ENCODE measurements around the gene LCN10.
"Not testable (repeated sequence)": the region's sequence is repeated elsewhere in the genome, so short reads cannot be mapped to it uniquely, and the experiment has no call there.

Gene LCN10

DNA sequence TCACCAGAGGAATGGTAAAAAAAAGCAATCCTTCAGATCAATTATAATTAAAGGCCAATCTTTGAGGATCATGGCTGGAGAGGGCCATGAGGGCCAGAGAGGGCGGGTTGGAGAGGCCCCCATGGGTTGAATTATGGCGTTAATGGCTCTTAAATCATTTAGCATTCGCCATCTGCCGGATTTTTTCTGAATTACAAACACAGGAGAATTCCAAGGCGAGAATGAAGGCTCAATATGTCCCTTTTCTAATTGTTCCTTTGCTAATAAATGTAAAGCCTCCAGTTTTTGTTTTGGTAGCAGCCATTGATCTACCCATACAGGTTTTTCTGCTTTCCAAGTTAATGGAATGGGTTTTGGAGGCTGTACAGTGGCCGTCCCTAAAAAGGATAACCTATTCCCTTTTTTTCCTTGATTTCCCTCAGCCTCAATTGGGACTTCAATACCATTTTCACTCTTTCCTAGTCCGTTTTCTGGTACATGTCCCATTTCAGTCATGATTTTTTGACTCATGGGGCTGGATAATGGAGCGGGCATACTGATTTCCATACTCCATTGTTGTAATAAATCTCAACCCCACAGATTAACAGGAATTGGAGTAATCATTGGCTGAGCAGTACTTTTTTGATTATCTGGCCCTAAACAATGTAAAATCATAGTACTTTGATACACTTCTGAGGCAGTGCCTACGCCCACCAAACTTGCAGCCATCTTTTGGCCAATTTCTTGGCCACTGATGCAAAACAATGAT is 41.7 kb upstream of the LCN10 start:
- Histone ChIP-seq H3K4me3 (ENCODE audit: low read depth, low read length) (no peak overlapping the region), H3K27me3 (ENCODE audit: control insufficient read depth, insufficient read depth, low read length) (no peaks in the 10 kb centered on the region), H3K9ac (ENCODE audit: low read depth, low read length) (no peak overlapping the region), H3K36me3 (ENCODE audit: control insufficient read depth, insufficient read depth, low read length) (no peaks in the 10 kb centered on the region), H3K9me3 (ENCODE audit: control insufficient read depth, insufficient read depth, low read length) (no peaks in the 10 kb centered on the region), H3K4me1 (ENCODE audit: control insufficient read depth, insufficient read depth, low read length) (no peaks in the 10 kb centered on the region)

DNA sequence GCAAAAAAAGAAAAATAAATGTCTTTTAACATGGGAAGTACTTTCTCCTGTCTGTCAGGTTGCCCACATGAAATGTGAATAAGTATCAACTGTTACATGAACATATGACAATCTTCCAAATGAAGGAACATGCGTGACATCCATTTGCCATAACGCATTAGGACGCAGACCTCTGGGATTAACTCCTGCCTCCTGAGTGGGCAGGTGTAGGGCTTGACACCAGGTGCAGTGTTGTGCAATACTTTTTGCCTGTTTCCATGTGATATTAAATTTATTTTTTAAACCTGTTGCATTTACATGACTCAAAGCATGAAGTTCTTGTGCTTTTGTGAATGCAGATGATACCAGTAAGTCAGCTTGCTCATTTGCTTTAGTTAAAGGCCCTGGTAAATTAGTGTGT is 39.7 kb upstream of the LCN10 start:
- H3K36me3 ChIP-seq (ENCODE audit: control insufficient read depth, insufficient read depth, low read length) = no peaks in the 10 kb centered on the region
- H3K9ac ChIP-seq (ENCODE audit: low read depth, low read length) = no peak overlapping the region
- peaks cover 10% of the 10 kb centered on the region for H3K27me3 ChIP-seq (ENCODE audit: control insufficient read depth, insufficient read depth, low read length)
- no peak overlapping the region for H3K4me3 ChIP-seq (ENCODE audit: low read depth, low read length)
- H3K9me3 ChIP-seq (ENCODE audit: control insufficient read depth, insufficient read depth, low read length) = no peaks in the 10 kb centered on the region
- no peaks in the 10 kb centered on the region for H3K4me1 ChIP-seq (ENCODE audit: control insufficient read depth, insufficient read depth, low read length)

DNA sequence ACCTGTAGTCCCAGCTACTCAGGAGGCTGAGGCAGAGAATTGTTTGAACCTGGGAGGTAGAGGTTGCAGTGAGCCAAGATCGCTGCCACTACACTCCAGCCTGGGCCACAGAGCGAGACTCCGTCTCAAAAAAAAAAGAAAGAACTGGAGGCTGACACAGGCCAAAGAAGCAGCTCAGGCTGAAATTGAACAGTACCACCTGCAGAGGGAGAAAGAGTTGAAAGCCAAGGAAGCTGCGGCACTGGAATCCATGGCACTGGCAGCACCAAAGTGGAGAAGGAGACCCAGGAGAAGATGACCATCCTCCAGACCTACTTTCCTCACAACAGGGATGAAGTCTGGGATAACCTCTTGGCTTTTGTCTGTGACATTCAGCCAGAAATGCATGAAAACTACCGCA is 37.1 kb upstream of the LCN10 start:
- no peak overlapping the region for H3K4me3 ChIP-seq (ENCODE audit: low read depth, low read length)
- no peak overlapping the region for H3K9ac ChIP-seq (ENCODE audit: low read depth, low read length)
- no peaks in the 10 kb centered on the region for H3K9me3 ChIP-seq (ENCODE audit: control insufficient read depth, insufficient read depth, low read length)
- no peaks in the 10 kb centered on the region for H3K4me1 ChIP-seq (ENCODE audit: control insufficient read depth, insufficient read depth, low read length)
- no peaks in the 10 kb centered on the region for H3K36me3 ChIP-seq (ENCODE audit: control insufficient read depth, insufficient read depth, low read length)
- H3K27me3 ChIP-seq (ENCODE audit: control insufficient read depth, insufficient read depth, low read length) = peaks cover 17% of the 10 kb centered on the region

DNA sequence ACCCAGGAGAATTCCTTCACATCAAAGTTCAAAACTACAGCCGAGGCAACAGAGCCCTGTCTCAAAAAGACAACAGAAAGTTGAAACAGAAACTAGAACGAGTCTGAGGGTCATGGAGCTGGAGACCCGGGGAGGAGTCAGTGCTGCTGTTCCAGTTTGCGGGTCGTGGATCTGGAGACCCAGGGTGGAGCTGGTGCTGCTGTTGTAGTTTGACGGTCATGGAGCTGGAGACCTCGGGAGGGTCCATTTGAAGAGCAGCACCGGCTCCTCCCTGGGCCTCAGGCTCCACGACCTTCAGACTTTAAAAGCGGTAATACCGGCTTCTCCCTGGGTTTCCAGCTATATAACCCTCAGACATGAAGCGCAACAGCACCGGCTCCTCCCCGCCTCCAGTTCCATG is 34.6 kb upstream of the LCN10 start:
- Histone ChIP-seq H3K9me3 (ENCODE audit: control insufficient read depth, insufficient read depth, low read length) (peaks cover 6% of the 10 kb centered on the region), H3K36me3 (ENCODE audit: control insufficient read depth, insufficient read depth, low read length) (no peaks in the 10 kb centered on the region), H3K4me3 (ENCODE audit: low read depth, low read length) (no peak overlapping the region), H3K4me1 (ENCODE audit: control insufficient read depth, insufficient read depth, low read length) (no peaks in the 10 kb centered on the region), H3K27me3 (ENCODE audit: control insufficient read depth, insufficient read depth, low read length) (peaks cover 17% of the 10 kb centered on the region), H3K9ac (ENCODE audit: low read depth, low read length) (no peak overlapping the region)

DNA sequence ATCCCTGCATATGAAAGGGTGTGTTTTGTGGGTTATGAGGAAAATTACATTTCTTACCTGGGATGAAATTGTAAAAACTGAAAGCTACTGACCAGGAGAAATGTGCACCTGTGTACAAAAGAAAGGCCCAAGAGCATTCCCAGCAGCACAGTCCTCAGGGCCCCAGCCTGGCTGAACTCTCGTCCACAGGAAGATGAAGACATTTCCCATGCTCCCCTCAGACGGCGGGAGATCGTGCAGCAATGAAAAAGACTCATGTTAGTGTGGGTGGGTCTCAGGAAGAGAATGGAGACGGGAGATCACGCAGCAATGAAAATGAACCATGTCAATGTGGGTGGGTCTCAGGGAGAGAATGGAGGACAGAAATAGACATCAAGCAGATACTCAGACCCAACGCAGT is 34.2 kb upstream of the LCN10 start:
- H3K27me3 ChIP-seq (ENCODE audit: control insufficient read depth, insufficient read depth, low read length) = peaks cover 17% of the 10 kb centered on the region
- no peak overlapping the region for H3K4me3 ChIP-seq (ENCODE audit: low read depth, low read length)
- no peaks in the 10 kb centered on the region for H3K36me3 ChIP-seq (ENCODE audit: control insufficient read depth, insufficient read depth, low read length)
- H3K9ac ChIP-seq (ENCODE audit: low read depth, low read length) = no peak overlapping the region
- no peaks in the 10 kb centered on the region for H3K4me1 ChIP-seq (ENCODE audit: control insufficient read depth, insufficient read depth, low read length)
- peaks cover 6% of the 10 kb centered on the region for H3K9me3 ChIP-seq (ENCODE audit: control insufficient read depth, insufficient read depth, low read length)

DNA sequence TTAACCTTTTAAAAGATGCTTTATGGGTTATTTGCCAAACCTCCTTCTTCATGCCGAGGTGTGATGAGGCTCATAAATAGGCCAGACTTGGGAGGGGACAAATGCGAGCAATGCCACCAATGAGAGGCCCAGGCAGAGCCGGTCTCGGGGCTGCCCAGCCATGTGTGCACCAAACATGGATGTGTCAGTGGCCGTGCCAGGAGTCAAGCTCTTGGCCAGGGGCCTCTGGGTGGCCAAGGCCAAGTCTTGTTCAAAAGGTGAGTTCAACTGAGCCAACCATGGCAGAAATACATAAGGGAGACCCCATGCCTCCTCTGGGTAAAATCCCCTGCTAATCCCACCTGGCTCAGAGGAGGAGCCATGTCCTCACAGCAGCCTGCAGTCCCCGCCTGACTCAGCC is 32.5 kb upstream of the LCN10 start:
- Histone ChIP-seq H3K9ac (ENCODE audit: low read depth, low read length) (no peak overlapping the region), H3K4me3 (ENCODE audit: low read depth, low read length) (no peak overlapping the region), H3K27me3 (ENCODE audit: control insufficient read depth, insufficient read depth, low read length) (peaks cover 17% of the 10 kb centered on the region), H3K9me3 (ENCODE audit: control insufficient read depth, insufficient read depth, low read length) (peaks cover 6% of the 10 kb centered on the region), H3K36me3 (ENCODE audit: control insufficient read depth, insufficient read depth, low read length) (no peaks in the 10 kb centered on the region), H3K4me1 (ENCODE audit: control insufficient read depth, insufficient read depth, low read length) (no peaks in the 10 kb centered on the region)

DNA sequence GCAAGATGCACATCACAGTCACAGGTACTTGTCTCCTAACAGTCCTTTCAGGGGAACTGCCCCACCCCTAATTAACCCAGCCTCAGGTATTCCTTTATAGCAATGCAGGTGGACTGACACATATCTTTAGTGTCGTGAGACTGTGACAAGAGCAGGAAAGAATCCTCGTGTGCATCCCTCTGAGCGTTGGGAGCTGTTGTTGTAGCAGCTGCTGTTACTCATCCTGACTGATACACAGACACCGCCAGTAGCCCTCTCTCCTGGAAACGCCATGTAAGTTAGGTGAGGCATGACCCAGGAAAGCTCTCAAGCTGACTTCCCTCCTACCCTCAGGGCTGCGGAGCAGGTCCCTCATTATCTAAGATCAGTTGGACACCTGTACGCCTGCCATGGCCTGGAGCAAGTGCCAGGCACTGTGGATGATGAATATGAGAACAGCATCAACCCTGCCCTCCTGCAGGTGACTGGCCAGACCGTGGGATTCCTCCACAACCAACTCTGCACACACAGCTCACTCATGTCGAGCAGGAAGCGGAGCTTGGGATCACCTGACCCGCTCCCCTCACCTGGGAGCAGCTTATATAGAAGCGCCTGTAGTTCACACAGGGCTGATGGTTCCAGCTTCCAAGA is 31.8 kb upstream of the LCN10 start:
- no peak overlapping the region for H3K9ac ChIP-seq (ENCODE audit: low read depth, low read length)
- peaks cover 17% of the 10 kb centered on the region for H3K27me3 ChIP-seq (ENCODE audit: control insufficient read depth, insufficient read depth, low read length)
- H3K4me1 ChIP-seq (ENCODE audit: control insufficient read depth, insufficient read depth, low read length) = no peaks in the 10 kb centered on the region
- H3K9me3 ChIP-seq (ENCODE audit: control insufficient read depth, insufficient read depth, low read length) = peaks cover 6% of the 10 kb centered on the region
- no peak overlapping the region for H3K4me3 ChIP-seq (ENCODE audit: low read depth, low read length)
- H3K36me3 ChIP-seq (ENCODE audit: control insufficient read depth, insufficient read depth, low read length) = no peaks in the 10 kb centered on the region

DNA sequence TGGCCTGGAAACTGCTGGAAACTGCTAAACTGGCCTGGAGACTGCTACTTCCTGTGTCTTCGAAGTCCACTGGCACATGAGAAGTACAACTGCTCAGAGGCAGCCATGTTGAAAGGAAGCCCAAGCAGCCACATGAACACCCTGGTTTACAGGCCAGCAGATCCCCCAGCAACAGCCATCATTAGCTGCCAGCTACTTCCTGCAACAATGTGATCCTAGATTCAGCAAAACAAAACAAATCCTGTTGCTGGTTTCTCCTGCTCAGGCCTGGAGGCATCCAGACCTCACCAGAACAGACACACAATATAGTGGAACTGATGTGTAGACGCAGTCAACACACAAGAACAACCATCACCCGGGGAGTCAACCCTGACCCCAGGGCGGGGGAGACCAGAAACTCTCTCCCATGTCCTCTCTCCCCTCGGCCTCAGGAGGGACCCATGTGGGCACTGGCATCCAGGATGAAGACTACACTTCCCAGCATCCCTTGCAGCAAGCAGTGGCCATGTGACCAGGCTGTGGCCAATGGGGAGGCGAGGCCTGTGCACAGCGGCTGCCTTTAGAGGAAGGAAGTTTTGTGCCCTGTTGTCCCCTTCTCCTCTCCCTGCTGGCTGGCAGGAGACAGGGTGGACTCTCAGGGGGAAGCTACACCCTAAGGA is 30.8 kb upstream of the LCN10 start:
- Histone ChIP-seq H3K4me3 (ENCODE audit: low read depth, low read length) (no peak overlapping the region), H3K27me3 (ENCODE audit: control insufficient read depth, insufficient read depth, low read length) (peaks cover 13% of the 10 kb centered on the region), H3K9ac (ENCODE audit: low read depth, low read length) (no peak overlapping the region), H3K36me3 (ENCODE audit: control insufficient read depth, insufficient read depth, low read length) (no peaks in the 10 kb centered on the region), H3K4me1 (ENCODE audit: control insufficient read depth, insufficient read depth, low read length) (no peaks in the 10 kb centered on the region), H3K9me3 (ENCODE audit: control insufficient read depth, insufficient read depth, low read length) (peaks cover 6% of the 10 kb centered on the region)

DNA sequence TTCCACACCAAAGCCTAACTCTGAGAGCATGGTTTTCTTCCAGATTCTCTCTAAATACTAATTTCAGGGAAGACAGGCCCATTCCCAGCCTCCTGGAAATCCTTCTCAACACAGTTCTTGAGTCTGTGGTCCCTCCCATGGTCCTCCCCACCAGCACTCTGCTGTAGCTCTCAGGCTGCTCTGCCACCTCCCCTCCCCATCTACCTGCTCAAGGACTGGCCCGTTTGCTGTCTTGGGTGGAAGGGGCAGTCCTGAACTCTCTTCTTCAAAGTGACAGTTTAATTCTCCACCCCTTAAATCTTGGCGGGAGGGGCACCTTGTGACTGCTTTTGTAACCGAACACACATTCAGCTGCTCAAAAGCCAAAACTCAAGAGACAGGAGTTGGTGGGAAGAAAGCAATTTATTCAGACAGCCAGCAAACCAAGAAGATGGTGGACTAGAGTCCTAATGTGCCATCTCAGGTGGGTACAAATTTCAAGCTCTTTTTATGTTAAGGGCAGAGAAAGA is 29.2 kb upstream of the LCN10 start:
- peaks cover 6% of the 10 kb centered on the region for H3K9me3 ChIP-seq (ENCODE audit: control insufficient read depth, insufficient read depth, low read length)
- H3K36me3 ChIP-seq (ENCODE audit: control insufficient read depth, insufficient read depth, low read length) = no peaks in the 10 kb centered on the region
- H3K9ac ChIP-seq (ENCODE audit: low read depth, low read length) = no peak overlapping the region
- H3K4me3 ChIP-seq (ENCODE audit: low read depth, low read length) = no peak overlapping the region
- H3K4me1 ChIP-seq (ENCODE audit: control insufficient read depth, insufficient read depth, low read length) = no peaks in the 10 kb centered on the region
- H3K27me3 ChIP-seq (ENCODE audit: control insufficient read depth, insufficient read depth, low read length) = peaks cover 4% of the 10 kb centered on the region

DNA sequence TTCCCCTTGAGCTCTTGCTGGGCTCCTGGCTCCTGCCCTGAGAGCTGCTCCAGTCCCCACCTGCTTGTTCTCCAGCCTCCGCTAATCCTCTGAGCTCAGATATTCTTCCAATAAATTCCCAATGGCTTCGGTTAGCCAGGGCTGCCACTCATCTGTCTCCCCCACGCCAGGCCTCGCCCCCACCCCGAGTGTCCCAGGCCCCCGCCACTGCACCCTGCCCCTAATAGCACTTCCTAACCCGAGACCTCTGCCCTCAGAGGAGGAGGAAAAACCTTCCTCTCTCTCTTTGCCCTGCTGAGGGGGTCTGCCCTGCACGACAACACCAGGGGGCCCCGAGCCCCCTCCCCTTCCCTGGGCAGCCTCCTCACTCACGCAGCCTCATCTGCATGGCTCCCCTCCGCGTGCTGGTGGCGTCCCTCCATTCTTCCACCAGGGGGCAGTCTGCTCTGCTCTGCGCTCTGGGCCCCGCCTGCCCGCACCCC is 27.0 kb upstream of the LCN10 start:
- Histone ChIP-seq H3K27me3 (ENCODE audit: control insufficient read depth, insufficient read depth, low read length) (no peaks in the 10 kb centered on the region), H3K9me3 (ENCODE audit: control insufficient read depth, insufficient read depth, low read length) (peaks cover 6% of the 10 kb centered on the region), H3K4me1 (ENCODE audit: control insufficient read depth, insufficient read depth, low read length) (no peaks in the 10 kb centered on the region), H3K9ac (ENCODE audit: low read depth, low read length) (no peak overlapping the region), H3K36me3 (ENCODE audit: control insufficient read depth, insufficient read depth, low read length) (no peaks in the 10 kb centered on the region), H3K4me3 (ENCODE audit: low read depth, low read length) (peak overlapping the region; percentile 39)

DNA sequence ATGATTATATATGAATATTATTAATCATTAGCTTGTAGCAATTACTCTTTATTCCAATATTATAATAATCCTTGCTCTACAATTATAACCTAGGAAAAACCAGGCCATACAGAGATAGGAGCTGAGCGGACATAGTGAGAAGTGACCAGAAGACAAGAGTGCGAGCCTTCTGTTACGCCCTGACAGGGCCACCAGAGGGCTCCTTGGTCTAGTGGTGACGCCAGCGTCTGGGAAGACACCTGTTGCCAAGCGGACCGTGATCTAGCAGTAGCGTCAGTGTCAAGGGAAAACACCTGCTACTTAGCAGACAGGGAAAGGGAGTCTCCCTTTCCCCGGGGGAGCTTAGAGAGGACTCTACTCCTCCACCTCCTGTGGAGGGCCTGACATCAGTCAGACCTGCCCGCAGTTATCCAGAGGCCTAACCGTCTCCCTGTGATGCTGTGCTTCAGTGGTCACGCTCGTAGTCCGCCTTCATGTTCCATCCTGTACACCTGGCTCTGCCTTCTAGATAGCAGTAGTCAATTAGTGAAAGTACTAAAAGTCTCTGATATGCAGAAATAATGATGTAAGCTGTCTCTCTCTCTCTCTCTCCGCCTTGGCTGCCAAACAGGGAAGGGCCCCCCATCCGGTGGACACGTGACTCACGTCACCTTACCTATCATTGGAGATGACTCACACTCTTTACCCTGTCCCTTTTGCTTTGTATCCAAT is 23.8 kb upstream of the LCN10 start:
- H3K36me3 ChIP-seq (ENCODE audit: control insufficient read depth, insufficient read depth, low read length); H3K4me3 ChIP-seq (ENCODE audit: low read depth, low read length); H3K9me3 ChIP-seq (ENCODE audit: control insufficient read depth, insufficient read depth, low read length); H3K9ac ChIP-seq (ENCODE audit: low read depth, low read length); H3K4me1 ChIP-seq (ENCODE audit: control insufficient read depth, insufficient read depth, low read length); H3K27me3 ChIP-seq (ENCODE audit: control insufficient read depth, insufficient read depth, low read length): not testable (repeated sequence)

All from iPS-15b (cell line).